GM23338 (cell line): ENCODE results near the gene PAQR5. TPM values are rescaled to one million over a fixed set of nuclear protein-coding genes. Genes with fewer than 3 reads are reported as not detected.

Source experiments
- ATAC-seq: fragments of 200-7000 bp; cut with Tn5 transposase; 3 replicates; pipeline ENCODE4 v1.9.1; 2020
- DNase-seq: peaks from one replicate; pipeline ENCODE4 v3.0.0-alpha.2; 2015; ENCODE audit warnings: low spot score
- H2AFZ ChIP-seq: fragments of 200-600 bp; sonication (generic); 2 replicates; pipeline ENCODE4 v1.8.0; 2016; ENCODE audit warnings: antibody characterized with exemption, mild to moderate bottlenecking, moderate library complexity
- H3F3A ChIP-seq: fragments of 200-600 bp; sonication (generic); replicated peaks from 2 replicates; pipeline ENCODE4 v1.8.0; 2017; ENCODE audit warnings: antibody characterized with exemption, mixed run types, low read depth
- H3K27ac ChIP-seq: fragments of 200-600 bp; sonication (generic); 2 replicates; pipeline ENCODE4 v1.6.1; 2016; ENCODE audit warnings: low read depth
- H3K27me3 ChIP-seq: fragments of 200-600 bp; sonication (generic); 2 replicates; pipeline ENCODE4 v1.8.0; 2016; ENCODE audit warnings: mild to moderate bottlenecking, mixed run types, moderate library complexity; ENCODE audit not compliant: insufficient read depth
- H3K36me3 ChIP-seq: fragments of 200-600 bp; sonication (generic); 2 replicates; pipeline ENCODE4 v1.8.0; 2016; ENCODE audit warnings: mild to moderate bottlenecking; ENCODE audit not compliant: insufficient read depth
- H3K4me1 ChIP-seq: fragments of 200-600 bp; sonication (generic); 2 replicates; pipeline ENCODE4 v1.8.0; 2016; ENCODE audit warnings: mild to moderate bottlenecking, moderate library complexity; ENCODE audit not compliant: insufficient read depth
- H3K4me2 ChIP-seq: fragments of 200-600 bp; sonication (generic); 2 replicates; pipeline ENCODE4 v1.7.1; 2017; ENCODE audit warnings: mixed run types
- H3K4me3 ChIP-seq: fragments of 200-600 bp; sonication (generic); 2 replicates; pipeline ENCODE4 v1.6.1; 2016; ENCODE audit warnings: mixed run types
- H3K79me2 ChIP-seq: fragments of 200-600 bp; sonication (generic); replicated peaks from 2 replicates; pipeline ENCODE4 v1.8.0; 2017; ENCODE audit warnings: mild to moderate bottlenecking; ENCODE audit not compliant: insufficient read depth
- H3K9me2 ChIP-seq: fragments of 200-600 bp; sonication (generic); 2 replicates; pipeline ENCODE4 v1.8.0; 2017; ENCODE audit not compliant: insufficient read depth
- H4K20me1 ChIP-seq: fragments of 200-600 bp; sonication (generic); replicated peaks from 2 replicates; pipeline ENCODE4 v1.8.0; 2017; ENCODE audit warnings: mild to moderate bottlenecking; ENCODE audit not compliant: insufficient read depth
- H3K27ac Mint-ChIP-seq: 2 replicates; pipeline ENCODE4 v1.8.0; 2020; ENCODE audit warnings: inconsistent platforms, mild to moderate bottlenecking, moderate library complexity, mixed read lengths
- H3K27me3 Mint-ChIP-seq: 3 replicates; pipeline ENCODE4 v1.8.0; 2022; ENCODE audit warnings: low read depth, mild to moderate bottlenecking, moderate library complexity, mixed read lengths, inconsistent platforms; ENCODE audit not compliant: insufficient read depth, poor library complexity
- H3K36me3 Mint-ChIP-seq: 3 replicates; pipeline ENCODE4 v1.8.0; 2021; ENCODE audit warnings: low read depth, mild to moderate bottlenecking, inconsistent platforms, moderate library complexity, mixed read lengths
- H3K4me1 Mint-ChIP-seq: 3 replicates; pipeline ENCODE4 v1.8.0; 2020; ENCODE audit warnings: mild to moderate bottlenecking, inconsistent platforms, mixed read lengths
- H3K4me3 Mint-ChIP-seq: 3 replicates; pipeline ENCODE4 v1.8.0; 2021; ENCODE audit warnings: moderate library complexity, mild to moderate bottlenecking, inconsistent platforms, mixed read lengths
- H3K9me3 Mint-ChIP-seq: 3 replicates; pipeline ENCODE4 v1.8.0; 2020; ENCODE audit warnings: moderate library complexity, mild to moderate bottlenecking, inconsistent platforms, mixed read lengths
- CREB1 ChIP-seq: fragments of 250-450 bp; sonication (Bioruptor Pico); IDR thresholded peaks from 2 replicates; pipeline ENCODE4 v1.5.0; 2020; ENCODE audit warnings: low read depth, mild to moderate bottlenecking, moderate library complexity
- EZH2 ChIP-seq: fragments of 200-600 bp; sonication (generic); IDR thresholded peaks from one replicate; pipeline ENCODE4 v1.8.0; 2017; ENCODE audit warnings: antibody characterized with exemption, mild to moderate bottlenecking, low read depth; ENCODE audit not compliant: unreplicated experiment
- EZH2phosphoT487 ChIP-seq: fragments of 200-600 bp; sonication (generic); IDR thresholded peaks from one replicate; pipeline ENCODE4 v1.8.1; 2018; ENCODE audit warnings: antibody characterized with exemption; ENCODE audit not compliant: unreplicated experiment
- JUNB ChIP-seq: IDR thresholded peaks from one replicate; pipeline ENCODE4 v1.6.1; 2016; ENCODE audit warnings: antibody characterized with exemption; ENCODE audit not compliant: unreplicated experiment
- NANOG ChIP-seq: IDR thresholded peaks from 2 replicates; pipeline ENCODE4 v1.6.1; 2016; ENCODE audit warnings: antibody characterized with exemption, borderline replicate concordance
- POLR2AphosphoS5 ChIP-seq: IDR thresholded peaks from 2 replicates; pipeline ENCODE4 v1.6.1; 2016; ENCODE audit warnings: antibody characterized with exemption, low read depth
- STAT1 ChIP-seq: IDR thresholded peaks from one replicate; pipeline ENCODE4 v1.6.1; 2016; ENCODE audit warnings: antibody characterized with exemption; ENCODE audit not compliant: unreplicated experiment
- ZNF114 ChIP-seq: fragments of 250-450 bp; sonication (Bioruptor Pico); IDR thresholded peaks from 2 replicates; pipeline ENCODE4 v1.5.0; 2020; ENCODE audit warnings: mild to moderate bottlenecking, moderate library complexity
- ZNF331 ChIP-seq: fragments of 250-450 bp; sonication (Bioruptor Pico); IDR thresholded peaks from 2 replicates; pipeline ENCODE4 v1.5.0; 2020; ENCODE audit warnings: low read depth, mild to moderate bottlenecking, moderate library complexity
- polyA plus RNA-seq: library from polyadenylated mRNA; unstranded; fragments of >200 nt; fragmentation: Nextera tagmentation; extraction: Ambion mirVana; gene quantifications from 2 replicates; pipeline ENCODE4 v1.2.1, GENCODE V29; 2016
- total RNA-seq: library from RNA; depleted of rRNA; stranded (reverse); fragments of >200 nt; shearing (Covaris generic); gene quantifications from 2 replicates; pipeline ENCODE4 v1.2.3, GENCODE V29; 2014
- TF ChIP-seq, protein P1 (sequence below): IDR thresholded peaks from 2 replicates; pipeline ENCODE4 v1.6.1; 2016; ENCODE audit warnings: antibody characterized with exemption
- TF ChIP-seq, protein P2 (sequence below): fragments of 250-450 bp; sonication (Bioruptor Pico); IDR thresholded peaks from 2 replicates; pipeline ENCODE4 v1.5.0; 2020; ENCODE audit warnings: mild to moderate bottlenecking, moderate library complexity
- TF ChIP-seq, protein P3 (sequence below): IDR thresholded peaks from one replicate; pipeline ENCODE4 v1.6.1; 2018; ENCODE audit warnings: antibody characterized with exemption; ENCODE audit not compliant: unreplicated experiment
- TF ChIP-seq, protein P4 (sequence below), 2 experiments: fragments of 200-600 bp in 1 of 2; sonication (generic) in 1 of 2; conservative IDR thresholded peaks; 2 replicates each; pipeline versions ENCODE4 v1.5.1 to v1.6.1; 2016 to 2017; ENCODE audit warnings: antibody characterized with exemption in 2 of 2, low read depth in 2 of 2, mild to moderate bottlenecking in 2 of 2, moderate library complexity in 1 of 2

The PAQR5 gene
- total and polyA plus RNA-seq, 2 experiments from 2014 or later = 8.7 to 14.5 TPM

DNA sequence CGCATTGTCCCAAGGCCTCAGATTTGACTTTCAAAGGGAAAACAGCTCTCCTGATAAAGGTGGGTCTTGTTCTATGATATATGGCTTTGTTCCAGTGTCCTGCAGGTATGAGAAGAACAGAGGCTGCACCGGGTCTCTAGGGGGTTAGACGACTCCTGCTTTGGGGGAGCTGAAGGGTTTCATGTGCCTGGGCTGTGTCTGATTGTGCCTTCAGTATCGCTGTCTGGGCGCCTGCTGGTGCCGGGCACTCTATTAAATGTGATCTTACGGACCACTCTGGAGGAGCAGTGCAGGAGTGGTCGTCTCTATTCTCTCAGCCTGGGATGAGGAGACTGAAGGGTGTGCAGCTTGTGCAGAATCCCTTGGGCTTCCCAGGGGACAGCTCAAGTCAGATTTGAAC, 16.0 kb downstream of the PAQR5 start:
- TF ChIP-seq ZNF114 (CRISPR knock-in tag) (no peak), POLR2AphosphoS5 (no peak), EZH2 (no peak), NANOG (no peak), JUNB (no peak), ZNF331 (CRISPR knock-in tag) (no peak), STAT1 (no peak), EZH2phosphoT487 (no peak), CREB1 (CRISPR knock-in tag) (no peak)
- TF ChIP-seq, protein P1, sequence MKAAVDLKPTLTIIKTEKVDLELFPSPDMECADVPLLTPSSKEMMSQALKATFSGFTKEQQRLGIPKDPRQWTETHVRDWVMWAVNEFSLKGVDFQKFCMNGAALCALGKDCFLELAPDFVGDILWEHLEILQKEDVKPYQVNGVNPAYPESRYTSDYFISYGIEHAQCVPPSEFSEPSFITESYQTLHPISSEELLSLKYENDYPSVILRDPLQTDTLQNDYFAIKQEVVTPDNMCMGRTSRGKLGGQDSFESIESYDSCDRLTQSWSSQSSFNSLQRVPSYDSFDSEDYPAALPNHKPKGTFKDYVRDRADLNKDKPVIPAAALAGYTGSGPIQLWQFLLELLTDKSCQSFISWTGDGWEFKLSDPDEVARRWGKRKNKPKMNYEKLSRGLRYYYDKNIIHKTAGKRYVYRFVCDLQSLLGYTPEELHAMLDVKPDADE = no peak
- TF ChIP-seq, protein P2, sequence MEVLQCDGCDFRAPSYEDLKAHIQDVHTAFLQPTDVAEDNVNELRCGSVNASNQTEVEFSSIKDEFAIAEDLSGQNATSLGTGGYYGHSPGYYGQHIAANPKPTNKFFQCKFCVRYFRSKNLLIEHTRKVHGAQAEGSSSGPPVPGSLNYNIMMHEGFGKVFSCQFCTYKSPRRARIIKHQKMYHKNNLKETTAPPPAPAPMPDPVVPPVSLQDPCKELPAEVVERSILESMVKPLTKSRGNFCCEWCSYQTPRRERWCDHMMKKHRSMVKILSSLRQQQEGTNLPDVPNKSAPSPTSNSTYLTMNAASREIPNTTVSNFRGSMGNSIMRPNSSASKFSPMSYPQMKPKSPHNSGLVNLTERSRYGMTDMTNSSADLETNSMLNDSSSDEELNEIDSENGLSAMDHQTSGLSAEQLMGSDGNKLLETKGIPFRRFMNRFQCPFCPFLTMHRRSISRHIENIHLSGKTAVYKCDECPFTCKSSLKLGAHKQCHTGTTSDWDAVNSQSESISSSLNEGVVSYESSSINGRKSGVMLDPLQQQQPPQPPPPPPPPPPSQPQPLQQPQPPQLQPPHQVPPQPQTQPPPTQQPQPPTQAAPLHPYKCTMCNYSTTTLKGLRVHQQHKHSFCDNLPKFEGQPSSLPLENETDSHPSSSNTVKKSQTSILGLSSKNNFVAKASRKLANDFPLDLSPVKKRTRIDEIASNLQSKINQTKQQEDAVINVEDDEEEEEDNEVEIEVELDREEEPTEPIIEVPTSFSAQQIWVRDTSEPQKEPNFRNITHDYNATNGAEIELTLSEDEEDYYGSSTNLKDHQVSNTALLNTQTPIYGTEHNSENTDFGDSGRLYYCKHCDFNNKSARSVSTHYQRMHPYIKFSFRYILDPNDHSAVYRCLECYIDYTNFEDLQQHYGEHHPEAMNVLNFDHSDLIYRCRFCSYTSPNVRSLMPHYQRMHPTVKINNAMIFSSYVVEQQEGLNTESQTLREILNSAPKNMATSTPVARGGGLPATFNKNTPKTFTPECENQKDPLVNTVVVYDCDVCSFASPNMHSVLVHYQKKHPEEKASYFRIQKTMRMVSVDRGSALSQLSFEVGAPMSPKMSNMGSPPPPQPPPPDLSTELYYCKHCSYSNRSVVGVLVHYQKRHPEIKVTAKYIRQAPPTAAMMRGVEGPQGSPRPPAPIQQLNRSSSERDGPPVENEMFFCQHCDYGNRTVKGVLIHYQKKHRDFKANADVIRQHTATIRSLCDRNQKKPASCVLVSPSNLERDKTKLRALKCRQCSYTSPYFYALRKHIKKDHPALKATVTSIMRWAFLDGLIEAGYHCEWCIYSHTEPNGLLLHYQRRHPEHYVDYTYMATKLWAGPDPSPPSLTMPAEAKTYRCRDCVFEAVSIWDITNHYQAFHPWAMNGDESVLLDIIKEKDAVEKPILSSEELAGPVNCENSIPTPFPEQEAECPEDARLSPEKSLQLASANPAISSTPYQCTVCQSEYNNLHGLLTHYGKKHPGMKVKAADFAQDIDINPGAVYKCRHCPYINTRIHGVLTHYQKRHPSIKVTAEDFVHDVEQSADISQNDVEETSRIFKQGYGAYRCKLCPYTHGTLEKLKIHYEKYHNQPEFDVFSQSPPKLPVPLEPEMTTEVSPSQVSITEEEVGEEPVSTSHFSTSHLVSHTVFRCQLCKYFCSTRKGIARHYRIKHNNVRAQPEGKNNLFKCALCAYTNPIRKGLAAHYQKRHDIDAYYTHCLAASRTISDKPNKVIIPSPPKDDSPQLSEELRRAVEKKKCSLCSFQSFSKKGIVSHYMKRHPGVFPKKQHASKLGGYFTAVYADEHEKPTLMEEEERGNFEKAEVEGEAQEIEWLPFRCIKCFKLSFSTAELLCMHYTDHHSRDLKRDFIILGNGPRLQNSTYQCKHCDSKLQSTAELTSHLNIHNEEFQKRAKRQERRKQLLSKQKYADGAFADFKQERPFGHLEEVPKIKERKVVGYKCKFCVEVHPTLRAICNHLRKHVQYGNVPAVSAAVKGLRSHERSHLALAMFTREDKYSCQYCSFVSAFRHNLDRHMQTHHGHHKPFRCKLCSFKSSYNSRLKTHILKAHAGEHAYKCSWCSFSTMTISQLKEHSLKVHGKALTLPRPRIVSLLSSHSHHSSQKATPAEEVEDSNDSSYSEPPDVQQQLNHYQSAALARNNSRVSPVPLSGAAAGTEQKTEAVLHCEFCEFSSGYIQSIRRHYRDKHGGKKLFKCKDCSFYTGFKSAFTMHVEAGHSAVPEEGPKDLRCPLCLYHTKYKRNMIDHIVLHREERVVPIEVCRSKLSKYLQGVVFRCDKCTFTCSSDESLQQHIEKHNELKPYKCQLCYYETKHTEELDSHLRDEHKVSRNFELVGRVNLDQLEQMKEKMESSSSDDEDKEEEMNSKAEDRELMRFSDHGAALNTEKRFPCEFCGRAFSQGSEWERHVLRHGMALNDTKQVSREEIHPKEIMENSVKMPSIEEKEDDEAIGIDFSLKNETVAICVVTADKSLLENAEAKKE (CRISPR knock-in tag) = no peak
- TF ChIP-seq, protein P3, sequence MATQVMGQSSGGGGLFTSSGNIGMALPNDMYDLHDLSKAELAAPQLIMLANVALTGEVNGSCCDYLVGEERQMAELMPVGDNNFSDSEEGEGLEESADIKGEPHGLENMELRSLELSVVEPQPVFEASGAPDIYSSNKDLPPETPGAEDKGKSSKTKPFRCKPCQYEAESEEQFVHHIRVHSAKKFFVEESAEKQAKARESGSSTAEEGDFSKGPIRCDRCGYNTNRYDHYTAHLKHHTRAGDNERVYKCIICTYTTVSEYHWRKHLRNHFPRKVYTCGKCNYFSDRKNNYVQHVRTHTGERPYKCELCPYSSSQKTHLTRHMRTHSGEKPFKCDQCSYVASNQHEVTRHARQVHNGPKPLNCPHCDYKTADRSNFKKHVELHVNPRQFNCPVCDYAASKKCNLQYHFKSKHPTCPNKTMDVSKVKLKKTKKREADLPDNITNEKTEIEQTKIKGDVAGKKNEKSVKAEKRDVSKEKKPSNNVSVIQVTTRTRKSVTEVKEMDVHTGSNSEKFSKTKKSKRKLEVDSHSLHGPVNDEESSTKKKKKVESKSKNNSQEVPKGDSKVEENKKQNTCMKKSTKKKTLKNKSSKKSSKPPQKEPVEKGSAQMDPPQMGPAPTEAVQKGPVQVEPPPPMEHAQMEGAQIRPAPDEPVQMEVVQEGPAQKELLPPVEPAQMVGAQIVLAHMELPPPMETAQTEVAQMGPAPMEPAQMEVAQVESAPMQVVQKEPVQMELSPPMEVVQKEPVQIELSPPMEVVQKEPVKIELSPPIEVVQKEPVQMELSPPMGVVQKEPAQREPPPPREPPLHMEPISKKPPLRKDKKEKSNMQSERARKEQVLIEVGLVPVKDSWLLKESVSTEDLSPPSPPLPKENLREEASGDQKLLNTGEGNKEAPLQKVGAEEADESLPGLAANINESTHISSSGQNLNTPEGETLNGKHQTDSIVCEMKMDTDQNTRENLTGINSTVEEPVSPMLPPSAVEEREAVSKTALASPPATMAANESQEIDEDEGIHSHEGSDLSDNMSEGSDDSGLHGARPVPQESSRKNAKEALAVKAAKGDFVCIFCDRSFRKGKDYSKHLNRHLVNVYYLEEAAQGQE = no peak
- TF ChIP-seq, protein P4, sequence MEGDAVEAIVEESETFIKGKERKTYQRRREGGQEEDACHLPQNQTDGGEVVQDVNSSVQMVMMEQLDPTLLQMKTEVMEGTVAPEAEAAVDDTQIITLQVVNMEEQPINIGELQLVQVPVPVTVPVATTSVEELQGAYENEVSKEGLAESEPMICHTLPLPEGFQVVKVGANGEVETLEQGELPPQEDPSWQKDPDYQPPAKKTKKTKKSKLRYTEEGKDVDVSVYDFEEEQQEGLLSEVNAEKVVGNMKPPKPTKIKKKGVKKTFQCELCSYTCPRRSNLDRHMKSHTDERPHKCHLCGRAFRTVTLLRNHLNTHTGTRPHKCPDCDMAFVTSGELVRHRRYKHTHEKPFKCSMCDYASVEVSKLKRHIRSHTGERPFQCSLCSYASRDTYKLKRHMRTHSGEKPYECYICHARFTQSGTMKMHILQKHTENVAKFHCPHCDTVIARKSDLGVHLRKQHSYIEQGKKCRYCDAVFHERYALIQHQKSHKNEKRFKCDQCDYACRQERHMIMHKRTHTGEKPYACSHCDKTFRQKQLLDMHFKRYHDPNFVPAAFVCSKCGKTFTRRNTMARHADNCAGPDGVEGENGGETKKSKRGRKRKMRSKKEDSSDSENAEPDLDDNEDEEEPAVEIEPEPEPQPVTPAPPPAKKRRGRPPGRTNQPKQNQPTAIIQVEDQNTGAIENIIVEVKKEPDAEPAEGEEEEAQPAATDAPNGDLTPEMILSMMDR (conservative IDR thresholded peaks at IDR 0.05; ENCODE audit: low read depth in 2 of 2) = no peak
- Histone ChIP-seq H3K4me2 (no peak overlapping the region), H3K79me2 (peaks cover 3% of the 10 kb centered on the region; the same call in 1 of the 2 replicates), H3K36me3 (no peaks in the 10 kb centered on the region), H3K9me2 (no peaks in the 10 kb centered on the region), H3K27ac (no peak overlapping the region), H2AFZ (no peak overlapping the region), H3F3A (no peaks in the 10 kb centered on the region), H3K27me3 (no peaks in the 10 kb centered on the region), H4K20me1 (no peaks in the 10 kb centered on the region; the same call in 1 of the 2 replicates), H3K4me1 (no peaks in the 10 kb centered on the region; the same call in none of the 2 replicates), H3K4me3 (no peak overlapping the region)
- no peak for ATAC-seq
- Mint-ChIP-seq H3K9me3 (no peaks in the 10 kb centered on the region), H3K4me1 (peaks cover 31% of the 10 kb centered on the region), H3K4me3 (no peak overlapping the region), H3K36me3 (no peaks in the 10 kb centered on the region), H3K27me3 (peaks cover 1% of the 10 kb centered on the region), H3K27ac (no peak overlapping the region)
- DNase-seq = no peak
